GM12872 (cell line): ENCODE results near the gene ECE1.

Experiments used
- CTCF ChIP-seq: IDR thresholded peaks from 3 replicates; pipeline ENCODE4 v1.5.1; 2011; ENCODE audit warnings: low read depth, mild to moderate bottlenecking, low read length, moderate library complexity; ENCODE audit not compliant: insufficient read depth

ECE1 gene

GRCh38 chr1:21330544-21330943, 40.3 kb upstream of the ECE1 start:
- TF ChIP-seq CTCF = no peak

- no peak for TF ChIP-seq CTCF
Observed at GRCh38 chr1:21329209-21329844, 39.1 kb upstream of the ECE1 start.

- TF ChIP-seq CTCF = no peak
Observed at GRCh38 chr1:21327566-21328323, 37.5 kb upstream of the ECE1 start.

GRCh38 chr1:21326861-21327344, 36.6 kb upstream of the ECE1 start:
- TF ChIP-seq CTCF = no peak

GRCh38 chr1:21325731-21326387, 35.6 kb upstream of the ECE1 start:
- no peak for TF ChIP-seq CTCF

GRCh38 chr1:21325231-21325718, 35.0 kb upstream of the ECE1 start:
- no peak for TF ChIP-seq CTCF
